Iris pigment epithelial cell (primary cell): ENCODE results near the gene RASL12.

ENCODE experiments used
- DNase-seq: peaks from one replicate; pipeline ENCODE4 v3.0.0-alpha.2; 2011; ENCODE audit warnings: low read depth

The RASL12 gene

GRCh38 chr15:65055201-65055870 lies 12.5 kb downstream of the RASL12 start:
- peak; percentile 68 for DNase-seq

GRCh38 chr15:65054333-65055200 lies 13.2 kb downstream of the RASL12 start:
- DNase-seq = peak; percentile 61

GRCh38 chr15:65052956-65053355 lies 14.8 kb downstream of the RASL12 start:
- no peak for DNase-seq

- no peak for DNase-seq
These were observed 16.5 kb downstream of the RASL12 start for GRCh38 chr15:65051266-65051665.

DNA sequence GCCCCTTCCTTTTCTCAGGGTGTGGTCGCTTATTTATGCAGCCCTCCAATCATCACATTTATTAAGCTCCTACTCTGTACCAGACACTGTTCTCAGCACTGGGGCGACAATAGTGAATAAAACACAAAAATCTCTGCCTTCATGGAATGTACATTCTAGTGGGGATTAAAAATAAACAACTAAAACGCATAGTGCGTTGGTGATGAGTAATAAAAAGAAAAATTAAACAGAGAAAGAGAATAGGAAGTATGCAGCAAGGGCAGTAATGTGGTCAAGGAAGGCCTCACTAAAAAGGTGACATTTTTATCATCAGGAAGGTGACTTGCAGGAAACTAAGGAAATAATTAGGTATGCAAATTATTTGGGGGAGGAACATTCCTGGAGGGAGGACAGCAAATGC lies 17.5 kb downstream of the RASL12 start:
- DNase-seq = peak; percentile 38

DNA sequence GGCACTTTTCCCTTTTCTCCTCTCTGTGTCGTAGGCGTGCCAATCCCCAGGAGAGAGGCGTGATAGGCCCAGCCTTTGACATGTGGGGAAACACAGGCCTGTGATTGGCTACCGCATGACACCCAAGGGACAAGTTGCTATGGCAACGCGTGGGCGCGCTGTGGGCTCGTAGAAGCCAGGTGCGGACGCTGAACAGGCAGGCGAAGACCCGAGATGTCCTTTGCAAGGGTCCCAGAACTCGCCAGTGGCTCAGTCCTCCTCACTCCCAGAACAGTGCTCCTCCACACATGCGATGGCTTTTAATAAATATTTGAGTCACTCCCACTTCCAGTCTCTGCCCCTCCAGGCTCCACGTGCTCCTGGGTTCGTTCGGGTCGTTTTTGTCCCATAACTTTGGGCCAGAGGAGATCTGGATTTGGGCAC lies 18.4 kb downstream of the RASL12 start:
- DNase-seq = peak; percentile 92

DNA sequence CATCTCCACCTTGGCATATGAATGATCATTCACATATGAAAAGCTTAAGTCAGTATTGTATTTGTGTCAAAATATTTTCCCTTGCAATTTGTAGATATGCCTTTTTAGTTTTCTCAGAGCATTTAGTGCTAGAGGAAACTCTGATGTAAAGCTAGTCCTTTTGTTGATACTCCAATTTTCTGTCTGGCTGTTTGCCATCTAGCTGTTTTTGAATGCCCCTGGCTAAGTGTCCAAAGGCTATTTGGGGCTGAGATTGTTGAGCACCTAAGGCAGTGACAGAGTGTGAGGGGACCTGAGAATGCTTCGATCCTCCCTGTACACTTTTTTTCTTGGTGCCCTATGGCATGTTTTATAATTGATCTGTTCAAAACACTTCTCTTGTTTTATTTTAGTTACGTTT lies 19.6 kb downstream of the RASL12 start:
- no peak for DNase-seq

- DNase-seq = no peak
These were observed 22.9 kb downstream of the RASL12 start, which contains the start of gene SLC51B for GRCh38 chr15:65044724-65045481. Gene SLC51B, plus strand, starts transcription at chr15:65045387. Its CDS starts 4,618 bp downstream, at chr15:65050005.

- peak; percentile 76 for DNase-seq
These were observed 23.6 kb downstream of the RASL12 start for GRCh38 chr15:65044218-65044617.

DNA sequence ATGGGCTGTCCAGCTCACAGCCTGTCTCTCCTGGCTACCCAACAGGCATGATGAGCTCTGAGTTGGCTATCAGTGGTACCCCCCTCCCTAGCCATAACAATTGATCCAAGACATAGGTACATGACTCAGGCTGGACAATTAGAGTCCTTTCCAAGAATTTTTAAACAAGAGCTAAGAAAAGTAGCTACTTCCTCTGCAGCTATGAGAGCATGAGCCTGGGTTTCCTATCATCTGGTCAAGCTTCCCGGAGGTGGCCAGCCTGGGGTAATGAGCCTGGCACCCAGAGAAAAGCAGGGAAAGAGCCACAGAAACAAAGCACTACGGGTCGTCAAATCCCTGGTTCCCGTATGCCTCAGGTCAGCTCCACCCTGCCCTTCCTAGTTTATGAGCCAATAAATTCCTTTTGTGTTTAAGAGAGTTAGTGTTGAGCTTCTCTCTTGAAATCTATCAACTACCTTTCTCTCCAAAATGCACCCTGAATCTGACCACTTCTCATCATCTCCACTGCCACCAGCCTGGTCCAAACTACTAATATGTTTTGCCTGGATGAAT lies 24.9 kb downstream of the RASL12 start:
- no peak for DNase-seq

DNA sequence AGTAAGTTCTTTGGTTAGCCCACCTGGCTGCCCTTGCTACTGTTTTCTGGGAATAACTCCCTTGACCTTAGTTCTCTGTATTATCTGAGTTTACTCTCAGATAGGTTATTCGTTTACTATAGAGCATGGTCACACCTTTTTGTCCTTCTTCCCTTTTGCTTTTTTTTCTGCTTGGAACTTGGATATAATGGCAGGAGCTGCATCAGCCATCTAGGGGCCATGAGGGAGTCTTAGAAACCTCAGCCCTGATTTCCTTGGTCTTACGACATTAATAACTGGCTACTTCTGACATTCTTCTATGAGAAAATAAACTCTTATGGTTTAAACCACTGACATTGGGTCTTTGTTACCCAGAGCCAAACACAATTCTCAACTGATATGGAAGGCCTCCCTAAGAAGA lies 26.0 kb downstream of the RASL12 start:
- DNase-seq = no peak

DNA sequence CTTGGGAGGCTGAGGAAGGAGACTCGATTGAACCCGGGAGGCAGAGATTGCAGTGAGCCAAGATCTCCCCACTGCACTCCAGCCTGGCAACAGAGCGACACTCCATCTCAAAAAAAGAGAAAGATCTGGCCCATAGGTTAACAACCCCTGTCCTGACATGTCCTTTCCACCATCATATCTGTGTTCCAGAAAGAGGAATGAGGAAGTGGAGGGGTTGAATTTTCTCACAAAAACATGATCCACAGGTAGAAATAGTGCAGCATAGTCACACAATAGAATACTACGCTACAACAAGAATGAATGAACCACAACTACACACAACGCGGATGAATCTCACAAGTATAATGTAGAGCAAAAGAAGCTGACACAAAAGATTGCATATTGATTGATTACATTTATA lies 27.3 kb downstream of the RASL12 start:
- no peak for DNase-seq

GRCh38 chr15:65038836-65039235 lies 29.0 kb downstream of the RASL12 start:
- DNase-seq = no peak

GRCh38 chr15:65038428-65038827 lies 29.4 kb downstream of the RASL12 start:
- DNase-seq = no peak

- no peak for DNase-seq
These were observed 30.5 kb downstream of the RASL12 start for GRCh38 chr15:65037309-65037708.

- no peak for DNase-seq
These were observed 33.1 kb downstream of the RASL12 start for GRCh38 chr15:65034719-65035118.

GRCh38 chr15:65033659-65034269 lies 34.0 kb downstream of the RASL12 start:
- peak; percentile 61 for DNase-seq

GRCh38 chr15:65032801-65033537 lies 34.8 kb downstream of the RASL12 start:
- peak; percentile 54 for DNase-seq

GRCh38 chr15:65029736-65030208 lies 38.0 kb downstream of the RASL12 start:
- DNase-seq = no peak

- DNase-seq = peak; percentile 76
These were observed 38.7 kb downstream of the RASL12 start, which contains the start of gene MTFMT for GRCh38 chr15:65028921-65029735. Gene MTFMT, minus strand, starts transcription at chr15:65029639. Its CDS starts 26 bp downstream, at chr15:65029613.
